Activated CD8-positive, alpha-beta T cell treated with anti-CD3 and anti-CD28 coated beads, Interleukin-2, amount 10 ng/mL, durations not matched to agents 7 days and 5 days (primary cell): Measurements from ENCODE around the gene SMIM45.

Experiments
- ATAC-seq: fragments of 150-1000 bp; cut with Tn5 transposase; one replicate; pipeline ENCODE4 v1.10.0; 2021; ENCODE audit warnings: moderate library complexity
- CTCF ChIA-PET: fragments of 350-600 bp; sonication (Branson Sonifier 250); formaldehyde crosslinking; loops from one replicate; lab custom pipeline; 2021; ENCODE audit warnings: antibody characterized with exemption; lab: Charles Lee
- POLR2A ChIA-PET: fragments of 350-600 bp; sonication (Branson Sonifier 250); formaldehyde crosslinking; loops from one replicate; lab custom pipeline; 2021; ENCODE audit warnings: antibody characterized with exemption; lab: Charles Lee
- DNase-seq: peaks from one replicate; pipeline ENCODE4 v3.0.0-alpha.2; 2020
- H3K27ac Mint-ChIP-seq: one replicate; pipeline ENCODE4 v1.8.0; 2021; ENCODE audit warnings: mild to moderate bottlenecking, mixed read lengths
- H3K27me3 Mint-ChIP-seq: one replicate; pipeline ENCODE4 v1.8.0; 2021; ENCODE audit warnings: low read depth, mixed read lengths
- H3K36me3 Mint-ChIP-seq: one replicate; pipeline ENCODE4 v1.8.0; 2021; ENCODE audit warnings: low read depth, mixed read lengths
- H3K4me1 Mint-ChIP-seq: one replicate; pipeline ENCODE4 v1.8.0; 2021; ENCODE audit warnings: low read depth, mixed read lengths
- H3K4me3 Mint-ChIP-seq: one replicate; pipeline ENCODE4 v1.8.0; 2021; ENCODE audit warnings: mild to moderate bottlenecking, mixed read lengths
- H3K9me3 Mint-ChIP-seq: one replicate; pipeline ENCODE4 v1.8.0; 2022; ENCODE audit warnings: mixed read lengths; ENCODE audit not compliant: insufficient read depth

Gene SMIM45

GRCh38 chr22:41976070-41976901 lies 24.3 kb downstream of the SMIM45 start:
- ATAC-seq (peak; percentile 74), DNase-seq (peak; percentile 38)
- H3K36me3 Mint-ChIP-seq: no peaks in the 10 kb centered on the region
- peaks cover 5% of the 10 kb centered on the region for H3K4me1 Mint-ChIP-seq
- no peak overlapping the region for H3K27ac Mint-ChIP-seq
- peaks cover 56% of the 10 kb centered on the region for H3K27me3 Mint-ChIP-seq
- H3K9me3 Mint-ChIP-seq: no peaks in the 10 kb centered on the region
- CTCF ChIA-PET: no interaction called here
- peak overlapping the region; percentile 47 for H3K4me3 Mint-ChIP-seq
- POLR2A ChIA-PET: no interaction called here

DNA sequence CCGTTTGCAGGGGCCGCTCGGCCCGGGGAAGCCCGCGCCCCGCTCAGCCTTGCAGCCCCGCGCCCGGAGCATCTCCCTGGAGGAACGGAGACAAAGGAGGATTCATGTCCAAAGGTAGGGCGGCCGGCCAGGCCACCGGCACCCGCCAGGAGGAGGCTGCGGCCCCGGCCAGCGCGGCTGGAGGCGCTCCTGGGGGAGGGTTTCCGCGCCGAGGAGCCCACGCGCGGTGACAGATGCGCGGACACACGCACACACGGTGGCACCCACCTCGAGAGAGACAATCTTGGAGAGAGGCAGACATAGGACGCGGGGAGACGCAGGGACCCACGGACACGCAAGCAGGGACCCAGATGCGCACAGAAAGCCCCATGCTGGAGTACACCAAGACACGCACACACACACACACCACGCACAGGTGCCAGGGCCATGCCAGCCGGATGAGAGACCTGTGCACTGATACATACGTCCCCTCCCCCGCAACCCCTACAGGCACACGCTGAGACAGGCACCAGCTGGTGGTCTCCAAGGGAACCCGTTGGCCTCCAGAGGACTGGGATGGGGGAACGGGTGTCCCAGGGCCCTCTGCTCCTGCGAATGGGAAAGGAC lies 25.1 kb downstream of the SMIM45 start:
- CTCF ChIA-PET: no interaction called here
- Mint-ChIP-seq H3K4me3 (peak overlapping the region; percentile 43), H3K36me3 (no peaks in the 10 kb centered on the region), H3K9me3 (no peaks in the 10 kb centered on the region), H3K27ac (no peak overlapping the region), H3K4me1 (peaks cover 5% of the 10 kb centered on the region), H3K27me3 (peaks cover 56% of the 10 kb centered on the region)
- no peak for DNase-seq
- POLR2A ChIA-PET: no interaction called here
- peak; percentile 27 for ATAC-seq

GRCh38 chr22:41978732-41979131 lies 26.8 kb downstream of the SMIM45 start:
- H3K27ac Mint-ChIP-seq: no peak overlapping the region
- H3K4me1 Mint-ChIP-seq: peaks cover 5% of the 10 kb centered on the region
- no peaks in the 10 kb centered on the region for H3K36me3 Mint-ChIP-seq
- H3K9me3 Mint-ChIP-seq: no peaks in the 10 kb centered on the region
- no peak overlapping the region for H3K4me3 Mint-ChIP-seq
- ChIA-PET POLR2A (no interaction called here), CTCF (interaction anchor here (1.2 kb wide), 1 partner anchor 451 kb away, joined by 4 read pairs; no protein-coding TSS in a partner anchor)
- no peak for DNase-seq
- H3K27me3 Mint-ChIP-seq: peaks cover 53% of the 10 kb centered on the region
- ATAC-seq: no peak

DNA sequence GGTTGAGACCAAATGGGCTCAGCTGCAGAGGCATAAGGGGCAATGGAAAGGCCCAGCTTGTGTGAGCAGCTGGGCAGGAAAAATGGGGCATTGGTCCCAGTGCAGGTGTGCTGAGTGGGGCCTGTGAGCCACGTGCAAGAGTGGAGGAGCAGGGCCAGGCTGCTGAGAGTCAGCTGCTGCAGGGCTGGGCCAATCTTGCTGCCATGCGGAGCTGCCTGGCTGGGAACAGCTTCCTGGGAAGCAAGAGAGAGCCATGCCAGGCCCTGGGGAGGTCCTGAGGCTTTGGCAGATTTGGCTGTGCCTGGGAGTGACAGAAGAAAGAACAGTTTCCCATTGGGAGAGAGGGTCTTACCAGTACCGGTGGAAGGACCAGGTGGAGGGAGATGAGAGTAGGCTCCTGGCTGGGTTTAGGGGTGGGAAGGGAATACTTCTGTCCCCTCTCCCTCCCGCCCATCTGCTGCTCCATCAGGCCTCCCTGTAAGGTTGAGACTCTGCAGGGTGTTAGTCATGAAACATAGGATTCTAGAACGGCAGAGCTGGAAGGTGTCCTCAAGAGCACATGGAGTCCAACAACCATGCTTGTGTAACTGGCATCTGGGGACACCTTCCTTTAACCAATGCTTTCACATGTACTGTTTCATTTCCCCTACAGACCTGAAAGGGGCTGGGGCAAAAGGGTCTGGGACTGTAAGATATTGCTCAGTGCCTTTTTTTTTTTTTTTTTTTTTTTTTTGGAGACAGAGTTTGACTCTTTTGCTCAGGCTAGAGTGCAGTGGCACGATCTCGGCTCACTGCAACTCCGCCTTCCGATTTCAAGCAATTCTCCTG lies 27.7 kb downstream of the SMIM45 start:
- Mint-ChIP-seq H3K27me3 (peaks cover 52% of the 10 kb centered on the region), H3K9me3 (no peaks in the 10 kb centered on the region), H3K36me3 (no peaks in the 10 kb centered on the region), H3K4me3 (no peak overlapping the region), H3K27ac (no peak overlapping the region), H3K4me1 (peaks cover 5% of the 10 kb centered on the region)
- ATAC-seq (no peak), DNase-seq (no peak)
- POLR2A ChIA-PET: no interaction called here
- CTCF ChIA-PET: no interaction called here

- H3K4me3 Mint-ChIP-seq: no peak overlapping the region
- POLR2A ChIA-PET: interaction anchor here (0.5 to 1.0 kb wide), 3 partner anchors 16 to 137 kb away, joined by 3 to 4 read pairs (median 4); partner anchors contain the start of genes NDUFA6 and WBP2NL
- CTCF ChIA-PET: interaction anchor here (1.6 kb wide), 1 partner anchor 11 kb away, joined by 7 read pairs; no protein-coding TSS in a partner anchor
- H3K27me3 Mint-ChIP-seq: peaks cover 28% of the 10 kb centered on the region
- no peaks in the 10 kb centered on the region for H3K9me3 Mint-ChIP-seq
- peak overlapping the region; percentile 20 for H3K27ac Mint-ChIP-seq
- H3K36me3 Mint-ChIP-seq: no peaks in the 10 kb centered on the region
- H3K4me1 Mint-ChIP-seq: no peaks in the 10 kb centered on the region
- no peak for DNase-seq
- no peak for ATAC-seq
These were observed 30.9 kb downstream of the SMIM45 start for GRCh38 chr22:41982865-41983264.

GRCh38 chr22:41983513-41984405 lies 31.8 kb downstream of the SMIM45 start:
- Mint-ChIP-seq H3K27ac (no peak overlapping the region), H3K36me3 (no peaks in the 10 kb centered on the region), H3K4me3 (no peak overlapping the region), H3K9me3 (no peaks in the 10 kb centered on the region), H3K27me3 (peaks cover 21% of the 10 kb centered on the region), H3K4me1 (no peaks in the 10 kb centered on the region)
- ChIA-PET CTCF (interaction anchor here (1.6 kb wide), 1 partner anchor 10 kb away, joined by 7 read pairs; no protein-coding TSS in a partner anchor), POLR2A (interaction anchor here (0.6 to 1.0 kb wide), 2 partner anchors 15 to 106 kb away, joined by 4 read pairs; partner anchors contain the start of genes NDUFA6 and WBP2NL)
- ATAC-seq (no peak), DNase-seq (no peak)

- Mint-ChIP-seq H3K27ac (no peak overlapping the region), H3K4me1 (no peaks in the 10 kb centered on the region), H3K27me3 (peaks cover 15% of the 10 kb centered on the region), H3K36me3 (no peaks in the 10 kb centered on the region), H3K9me3 (no peaks in the 10 kb centered on the region), H3K4me3 (no peak overlapping the region)
- CTCF ChIA-PET: no interaction called here
- POLR2A ChIA-PET: interaction anchor here (1.2 kb wide), 1 partner anchor 11 kb away, joined by 3 read pairs; the partner anchor contains the start of gene WBP2NL
- ATAC-seq: no peak
- no peak for DNase-seq
These were observed 35.3 kb downstream of the SMIM45 start for GRCh38 chr22:41987276-41987675.

GRCh38 chr22:41989246-41989645 lies 37.3 kb downstream of the SMIM45 start:
- peaks cover 2% of the 10 kb centered on the region for H3K4me1 Mint-ChIP-seq
- H3K36me3 Mint-ChIP-seq: no peaks in the 10 kb centered on the region
- ChIA-PET CTCF (no interaction called here), POLR2A (no interaction called here)
- H3K9me3 Mint-ChIP-seq: no peaks in the 10 kb centered on the region
- H3K27me3 Mint-ChIP-seq: peaks cover 8% of the 10 kb centered on the region
- no peak for ATAC-seq
- no peak for DNase-seq
- no peak overlapping the region for H3K27ac Mint-ChIP-seq
- no peak overlapping the region for H3K4me3 Mint-ChIP-seq

GRCh38 chr22:41991111-41991510 lies 39.2 kb downstream of the SMIM45 start:
- H3K27ac Mint-ChIP-seq: no peak overlapping the region

GRCh38 chr22:41992496-41992895 lies 40.5 kb downstream of the SMIM45 start:
- Mint-ChIP-seq H3K4me1 (peaks cover 14% of the 10 kb centered on the region), H3K27ac (no peak overlapping the region), H3K9me3 (no peaks in the 10 kb centered on the region), H3K36me3 (no peaks in the 10 kb centered on the region), H3K4me3 (no peak overlapping the region), H3K27me3 (peaks cover 24% of the 10 kb centered on the region)
- ChIA-PET CTCF (interaction anchor here (2.7 kb wide), 1 partner anchor 9 kb away, joined by 7 read pairs; no protein-coding TSS in a partner anchor), POLR2A (no interaction called here)
- ATAC-seq (no peak), DNase-seq (no peak)

More at GRCh38 chr22:41991111-41991510, 39.2 kb downstream of the SMIM45 start:
- Mint-ChIP-seq H3K4me3 (no peak overlapping the region), H3K4me1 (peaks cover 14% of the 10 kb centered on the region), H3K36me3 (no peaks in the 10 kb centered on the region), H3K27me3 (peaks cover 14% of the 10 kb centered on the region), H3K9me3 (no peaks in the 10 kb centered on the region)
- ChIA-PET POLR2A (no interaction called here), CTCF (no interaction called here)
- DNase-seq (no peak), ATAC-seq (no peak)
